H1 (cell line): ENCODE results near the gene TGM6. TPM values are rescaled to one million over a fixed set of nuclear protein-coding genes. Genes with fewer than 3 reads are reported as not detected.

ENCODE experiments used
- CBX5 ChIP-seq: fragments of 300-800, 300-1000 bp; sonication (generic); IDR thresholded peaks from 2 replicates; pipeline ENCODE4 v1.7.1; 2016; ENCODE audit warnings: antibody characterized with exemption, low read length, low read depth
- CBX8 ChIP-seq: fragments of 300-800, 300-1000 bp; sonication (generic); IDR thresholded peaks from 2 replicates; pipeline ENCODE4 v1.7.1; 2016; ENCODE audit warnings: low read depth, low read length, borderline replicate concordance
- EGR1 ChIP-seq: IDR thresholded peaks from 2 replicates; pipeline ENCODE4 v1.6.1; 2011; ENCODE audit warnings: low read depth, low read length, borderline replicate concordance
- FOSL1 ChIP-seq: IDR thresholded peaks from 2 replicates; pipeline ENCODE4 v1.6.1; 2011; ENCODE audit warnings: mild to moderate bottlenecking, low read depth, low read length, moderate library complexity; ENCODE audit not compliant: insufficient read depth
- GABPA ChIP-seq: IDR thresholded peaks from 2 replicates; pipeline ENCODE4 v1.6.1; 2011; ENCODE audit warnings: mild to moderate bottlenecking, low read length, moderate library complexity, borderline replicate concordance; ENCODE audit not compliant: insufficient read depth
- JUN ChIP-seq: IDR thresholded peaks from 2 replicates; pipeline ENCODE4 v1.6.1; 2011; ENCODE audit warnings: low read depth, mild to moderate bottlenecking, improper control_type of control experiment, low read length
- JUND ChIP-seq: IDR thresholded peaks from 2 replicates; pipeline ENCODE4 v1.6.1; 2011; ENCODE audit warnings: mild to moderate bottlenecking, improper control_type of control experiment, low read length
- MAFK ChIP-seq: IDR thresholded peaks from 2 replicates; pipeline ENCODE4 v1.6.1; 2012; ENCODE audit warnings: low read depth, mild to moderate bottlenecking, improper control_type of control experiment, low read length
- PHF8 ChIP-seq: fragments of 200-600 bp; sonication (generic); conservative IDR thresholded peaks from 2 replicates; pipeline ENCODE4 v1.7.1; 2012; ENCODE audit warnings: low read depth, mild to moderate bottlenecking, inconsistent platforms, low read length, moderate library complexity
- POLR2A ChIP-seq, 2 experiments: IDR thresholded peaks; 1 replicate in 1 of 2; 2 replicates in 1 of 2; pipeline ENCODE4 v1.6.1; 2011; ENCODE audit warnings: low read depth in 2 of 2, low read length in 2 of 2, mild to moderate bottlenecking in 2 of 2; ENCODE audit errors: control extremely low read depth in 1 of 2
- RAD21 ChIP-seq, 2 experiments: IDR thresholded peaks in 1 of 2; conservative IDR thresholded peaks in 1 of 2; 2 replicates each; pipeline ENCODE4 v1.6.1; 2011; ENCODE audit warnings: low read depth in 2 of 2, low read length in 2 of 2, improper control_type of control experiment in 1 of 2, inconsistent platforms in 1 of 2, mild to moderate bottlenecking in 1 of 2, moderate library complexity in 1 of 2
- RNF2 ChIP-seq: fragments of 200-900, 300-1000 bp; sonication (generic); IDR thresholded peaks from 2 replicates; pipeline ENCODE4 v1.7.1; 2016; ENCODE audit warnings: borderline replicate concordance, low read depth, mild to moderate bottlenecking, antibody characterized with exemption, low read length; ENCODE audit not compliant: poor library complexity, severe bottlenecking; ENCODE audit errors: missing control alignments
- RXRA ChIP-seq: IDR thresholded peaks from 2 replicates; pipeline ENCODE4 v1.6.1; 2011; ENCODE audit warnings: low read depth, mild to moderate bottlenecking, low read length, moderate library complexity; ENCODE audit not compliant: insufficient read depth
- SIN3A ChIP-seq, 2 experiments: IDR thresholded peaks in 1 of 2; conservative IDR thresholded peaks in 1 of 2; 2 replicates each; pipeline ENCODE4 v1.6.1; 2011 to 2012; ENCODE audit warnings: low read length in 2 of 2, improper control_type of control experiment in 1 of 2, low read depth in 1 of 2, mild to moderate bottlenecking in 1 of 2
- SIRT6 ChIP-seq: IDR thresholded peaks from one replicate; pipeline ENCODE4 v1.7.1; 2012; ENCODE audit warnings: low read length, inconsistent platforms
- SIX5 ChIP-seq: IDR thresholded peaks from 2 replicates; pipeline ENCODE4 v1.6.1; 2011; ENCODE audit warnings: mild to moderate bottlenecking, low read depth, low read length
- SP1 ChIP-seq: IDR thresholded peaks from 2 replicates; pipeline ENCODE4 v1.6.1; 2011; ENCODE audit warnings: low read depth, low read length
- SP2 ChIP-seq: IDR thresholded peaks from 2 replicates; pipeline ENCODE4 v1.6.1; 2012; ENCODE audit warnings: mild to moderate bottlenecking, low read length, inconsistent platforms
- SRF ChIP-seq: IDR thresholded peaks from 2 replicates; pipeline ENCODE4 v1.6.1; 2011; ENCODE audit warnings: mild to moderate bottlenecking, low read depth, low read length, moderate library complexity
- TAF1 ChIP-seq: IDR thresholded peaks from 2 replicates; pipeline ENCODE4 v1.6.1; 2011; ENCODE audit warnings: mild to moderate bottlenecking, low read depth, low read length
- TAF7 ChIP-seq: optimal IDR thresholded peaks from 2 replicates; pipeline ENCODE3; 2011; ENCODE audit warnings: low read depth, mild to moderate bottlenecking, inconsistent platforms, low read length, moderate library complexity, borderline replicate concordance
- ZNF274 ChIP-seq: IDR thresholded peaks from 2 replicates; pipeline ENCODE4 v1.7.0; 2012; ENCODE audit warnings: low read length, borderline replicate concordance; ENCODE audit errors: extremely low read depth
- polyA plus RNA-seq, 7 experiments: library from polyadenylated mRNA; depleted of rRNA in 3 of 7; stranded (reverse) in 5 of 7; unstranded in 2 of 7; fragments of >200 nt in 5 of 7; fragments of 200-250 nt in 2 of 7; gene quantifications; 1 replicate in 5 of 7; 2 replicates in 1 of 7; 4 replicates in 1 of 7; pipeline versions ENCODE4 v1.2.1 to v1.2.3, GENCODE V29; 2011 to 2013; ENCODE audit warnings: missing spikeins in 2 of 7, mixed read lengths in 2 of 7
- total RNA-seq: library from RNA; stranded (reverse); fragmentation: NEBNext Ultra II Directional; extraction: Animal tissue kit (Norgen Biotek cat#: 25700); gene quantifications from 2 replicates; pipeline ENCODE4 v1.2.1, GENCODE V29; 2021

TGM6 gene
- total and polyA plus RNA-seq, 2 of the 8 experiments (the other 6 are each of a cell fraction or from before 2014, with no cell fraction given): 0.03 TPM; not detected in 1

DNA sequence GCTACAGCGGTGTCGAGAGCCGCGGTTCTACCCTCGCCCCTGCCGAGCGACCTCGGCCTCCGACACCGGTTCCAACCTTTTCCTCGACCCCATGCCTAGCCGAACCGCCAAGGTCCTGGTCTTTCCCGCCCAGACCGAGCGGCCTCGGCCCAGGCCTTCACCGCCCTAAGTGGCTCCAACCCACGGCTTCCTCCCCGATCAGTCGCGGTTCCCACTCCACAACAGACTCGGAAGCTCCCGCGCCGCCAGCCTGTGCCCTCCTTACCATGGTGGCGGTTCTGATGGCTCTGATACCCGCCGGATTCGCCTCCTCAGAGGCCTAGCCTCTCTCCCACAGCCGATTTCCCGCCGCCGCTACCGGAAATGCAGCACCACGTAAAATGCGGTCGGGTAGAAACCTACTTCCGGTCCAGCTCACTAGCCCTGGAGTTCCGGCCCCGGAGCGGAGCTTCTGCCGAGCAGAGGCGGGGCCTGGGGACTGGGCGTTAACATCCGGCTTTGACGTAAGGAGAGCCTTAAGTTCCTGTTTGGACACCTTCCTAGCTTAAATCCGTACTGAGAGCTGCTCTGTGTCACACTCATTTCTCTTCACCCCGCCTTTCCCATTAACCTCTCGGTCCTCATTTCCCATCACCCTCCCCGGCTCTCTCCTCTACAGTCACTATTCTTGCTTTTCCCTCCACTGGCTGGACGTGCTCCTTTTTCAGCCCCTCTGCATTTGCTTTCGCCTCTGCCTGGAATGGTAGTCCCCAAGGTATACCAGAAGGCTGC is 89.9 kb downstream of the TGM6 start, which contains the start of gene SNRPB (continued):
- TF ChIP-seq JUN: no peak
- TF ChIP-seq CBX5: no peak
- peak; percentile 95 to 99 for TF ChIP-seq POLR2A (IDR thresholded peaks at IDR 0.05; ENCODE audit: control extremely low read depth in 1 of 2, low read depth in 2 of 2, low read length in 2 of 2)
- peak in 1 of 2 experiments; percentile 81; a peak in 2 of 4 replicates for TF ChIP-seq SIN3A (conservative IDR thresholded peaks at IDR 0.05 in 1 of 2, IDR thresholded peaks at IDR 0.05 in 1 of 2; ENCODE audit: low read depth in 1 of 2, low read length in 2 of 2)
- TF ChIP-seq CBX8: no peak
- TF ChIP-seq SRF: peak; percentile 42; the same call in 1 of the 2 replicates
- peak; percentile 98 for TF ChIP-seq TAF1
- no peak for TF ChIP-seq EGR1
- TF ChIP-seq SIRT6: no peak
- TF ChIP-seq RAD21 (IDR thresholded peaks at IDR 0.05 in 1 of 2, conservative IDR thresholded peaks at IDR 0.05 in 1 of 2; ENCODE audit: low read depth in 2 of 2, low read length in 2 of 2): no peak
- TF ChIP-seq MAFK: no peak
- TF ChIP-seq RXRA: 0 out of 2 replicates have a peak, but pooled peaks have one; percentile 50
- no peak for TF ChIP-seq ZNF274
- peak; percentile 96 for TF ChIP-seq TAF7
- no peak for TF ChIP-seq SP2
- TF ChIP-seq PHF8: peak; percentile 98
- TF ChIP-seq FOSL1: no peak
- TF ChIP-seq JUND: 0 out of 2 replicates have a peak, but pooled peaks have one; percentile 58
- TF ChIP-seq SIX5: no peak
- TF ChIP-seq SP1: peak; percentile 89; the same call in 1 of the 2 replicates
- peak; percentile 100 for TF ChIP-seq GABPA
- no peak for TF ChIP-seq RNF2
